Naive thymus-derived CD8-positive, alpha-beta T cell (primary cell): ENCODE results near the gene PAPSS1. TPM values are rescaled to one million over a fixed set of nuclear protein-coding genes. Genes with fewer than 3 reads are reported as not detected.
A peak's percentile ranks its signal among the peaks of the same experiment; 100 is the strongest.

Experiments used
- ATAC-seq, 2 donors: fragments of 150-1000 bp; cut with Tn5 transposase in 1 of 2; sonication (Bioruptor Pico), chemical (Tn5 transposase) in 1 of 2; 1 replicate in 1 of 2; 2 replicates in 1 of 2; pipeline ENCODE4 v1.10.0; 2021; ENCODE audit warnings: mild to moderate bottlenecking in 2 of 2, moderate library complexity in 2 of 2
- POLR2A ChIA-PET: fragments of 350-600 bp; sonication (Branson Sonifier 250); formaldehyde crosslinking; loops from one replicate; lab custom pipeline; 2021; ENCODE audit warnings: antibody characterized with exemption; lab: Charles Lee
- DNase-seq, 10 donors: peaks; one replicate each; pipeline versions ENCODE4 v3.0.0 to v3.0.0-alpha.2; 2020 to 2022
- H3K27ac Mint-ChIP-seq, 10 donors: one replicate each; pipeline ENCODE4 v1.8.0; 2020 to 2022; ENCODE audit warnings: mild to moderate bottlenecking in 10 of 10, mixed read lengths in 10 of 10, moderate library complexity in 4 of 10, inconsistent platforms in 1 of 10
- H3K27me3 Mint-ChIP-seq, 5 donors: one replicate each; pipeline ENCODE4 v1.8.0; 2021 to 2022; ENCODE audit warnings: mixed read lengths in 5 of 5
- H3K36me3 Mint-ChIP-seq, 3 donors: one replicate each; pipeline ENCODE4 v1.8.0; 2020 to 2022; ENCODE audit warnings: mixed read lengths in 3 of 3, mild to moderate bottlenecking in 2 of 3, inconsistent platforms in 1 of 3
- H3K4me1 Mint-ChIP-seq, 4 donors: one replicate each; pipeline ENCODE4 v1.8.0; 2021 to 2022; ENCODE audit warnings: mixed read lengths in 4 of 4
- H3K4me3 Mint-ChIP-seq, 10 donors: one replicate each; pipeline ENCODE4 v1.8.0; 2020 to 2022; ENCODE audit warnings: mild to moderate bottlenecking in 10 of 10, mixed read lengths in 10 of 10, moderate library complexity in 6 of 10, inconsistent platforms in 1 of 10
- H3K9me3 Mint-ChIP-seq, 9 donors: one replicate each; pipeline ENCODE4 v1.8.0; 2020 to 2022; ENCODE audit warnings: mixed read lengths in 9 of 9, mild to moderate bottlenecking in 3 of 9, inconsistent platforms in 1 of 9, moderate library complexity in 1 of 9
- polyA plus RNA-seq, 3 donors: library from polyadenylated mRNA; unstranded; fragments of 300-500 nt; fragmentation: Illumina TruSeq; gene quantifications; one replicate each; pipeline ENCODE4 v1.2.3, GENCODE V29; 2021
- total RNA-seq, 8 experiments: library from RNA in 2 of 8; stranded (reverse) in 2 of 8; gene quantifications; one replicate each; pipeline ENCODE4 v1.2.3 and lab custom pipeline; 2021 to 2026

PAPSS1 gene
- total and polyA plus RNA-seq, 5 experiments from 2014 or later: 17.3 to 23.9 (median 22.8) TPM

DNA sequence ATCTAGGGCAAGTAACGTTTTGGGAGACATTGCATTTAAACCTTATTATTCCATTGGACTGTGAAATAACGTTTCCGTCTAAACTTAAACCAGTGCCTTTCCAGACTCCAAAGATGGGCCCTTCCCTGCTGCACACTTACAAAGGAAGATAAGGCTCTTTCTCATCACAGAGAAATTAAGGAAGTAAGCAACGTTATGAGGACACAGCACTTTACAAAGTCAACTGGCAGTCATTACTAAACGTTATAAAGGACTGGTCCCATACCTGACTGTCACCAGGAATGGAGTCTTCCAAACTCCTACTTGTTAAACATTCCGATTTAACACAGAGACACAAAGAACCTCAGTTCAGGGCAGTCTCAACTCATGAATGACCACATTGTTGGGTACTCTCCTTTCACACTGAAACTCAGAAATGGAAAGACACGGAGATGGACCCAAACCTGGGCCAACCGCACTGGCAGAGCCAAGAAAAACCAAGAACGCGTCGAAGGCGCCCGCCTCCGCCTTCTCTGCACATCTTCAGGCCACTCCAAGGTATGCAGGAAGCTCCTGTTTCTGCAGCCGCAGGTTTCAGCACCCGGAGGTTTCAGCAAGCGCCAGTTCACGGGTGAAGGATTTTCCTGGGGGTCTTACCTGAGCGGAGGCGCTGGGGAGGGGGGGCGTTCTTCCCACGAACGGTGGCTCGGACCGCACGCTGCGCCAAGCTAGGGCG, 670 bp downstream of the PAPSS1 start:
- peak overlapping the region; percentile 93 to 98 (median 95) for H3K4me3 Mint-ChIP-seq
- peaks cover 24 to 32% (median 30%) of the 10 kb centered on the region in 4 donors for H3K4me1 Mint-ChIP-seq
- no peaks in the 10 kb centered on the region for H3K27me3 Mint-ChIP-seq
- POLR2A ChIA-PET: interaction anchor here (0.6 to 2.6 kb wide), 3 partner anchors 133 to 1403 kb away, joined by 3 to 15 read pairs (median 14); partner anchors contain the start of genes AIMP1, CYP2U1 and TBCK
- ATAC-seq (peak; percentile 1 to 6), DNase-seq (no peak)
- no peaks in the 10 kb centered on the region for H3K36me3 Mint-ChIP-seq
- no peaks in the 10 kb centered on the region for H3K9me3 Mint-ChIP-seq
- H3K27ac Mint-ChIP-seq: peak overlapping the region in 9 of 10 donors; percentile 58 to 98 (median 89)

DNA sequence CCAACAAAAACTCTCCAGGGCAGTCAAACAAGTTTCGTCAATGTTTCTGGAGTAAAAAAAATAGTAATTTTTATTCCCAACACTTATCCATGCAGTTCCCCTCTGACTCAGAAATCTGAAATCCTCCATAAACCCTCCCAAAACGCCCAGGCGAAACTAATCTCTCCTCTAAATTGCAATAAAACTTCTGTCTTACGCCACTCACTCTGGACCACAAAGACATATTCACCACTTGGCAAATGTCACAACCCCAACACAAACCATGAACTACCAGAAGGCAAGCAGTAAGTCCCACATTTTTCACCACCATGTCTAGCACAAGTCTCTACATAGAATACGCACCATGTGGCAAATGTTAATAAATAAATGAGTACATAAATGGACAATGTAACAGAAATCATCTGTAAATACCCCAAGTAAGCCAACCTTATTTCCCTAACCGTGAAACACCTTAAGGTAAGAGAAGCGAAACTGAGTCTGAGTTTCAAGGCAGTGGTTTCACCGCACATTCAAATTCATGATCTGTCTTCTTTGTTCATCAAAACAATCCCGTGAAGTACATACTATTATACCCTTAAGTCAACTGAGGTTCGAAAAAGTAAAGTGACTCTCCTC, 1.6 kb downstream of the PAPSS1 start:
- Mint-ChIP-seq H3K36me3 (no peaks in the 10 kb centered on the region), H3K27ac (peak overlapping the region in 3 of 10 donors; percentile 18 to 66 (median 21))
- POLR2A ChIA-PET: no interaction called here

DNA sequence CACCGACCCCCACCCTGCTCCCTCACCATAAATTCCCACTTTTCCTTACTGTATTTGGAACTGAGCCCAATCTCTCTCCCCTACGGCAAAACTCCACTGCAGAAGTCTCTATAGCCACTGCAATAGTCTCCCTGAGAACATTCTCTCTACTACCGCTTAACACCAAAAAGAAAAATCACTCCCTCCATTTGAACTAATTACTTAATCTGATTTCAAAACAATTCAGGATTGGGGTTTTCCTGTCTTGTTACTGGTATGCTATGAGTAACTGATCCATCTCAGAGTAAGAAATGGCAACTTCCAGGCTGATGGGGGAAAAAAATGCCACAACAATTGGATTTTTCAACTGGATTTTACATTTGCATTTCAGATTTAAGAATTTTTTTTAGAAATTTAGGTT, 5.8 kb downstream of the PAPSS1 start:
- Mint-ChIP-seq H3K9me3 (peaks cover 0 to 6% (median 2%) of the 10 kb centered on the region in 9 donors), H3K27ac (no peak overlapping the region), H3K36me3 (peaks cover 0 to 12% (median 3%) of the 10 kb centered on the region in 3 donors), H3K27me3 (no peaks in the 10 kb centered on the region), H3K4me1 (peaks cover 19 to 31% (median 24%) of the 10 kb centered on the region in 4 donors), H3K4me3 (no peak overlapping the region)
- DNase-seq: no peak
- no peak for ATAC-seq
- POLR2A ChIA-PET: no interaction called here

More for the DNA sequence above, 1.6 kb downstream of the PAPSS1 start:
- DNase-seq: no peak
- Mint-ChIP-seq H3K4me1 (peaks cover 24 to 32% (median 30%) of the 10 kb centered on the region in 4 donors), H3K9me3 (no peaks in the 10 kb centered on the region), H3K4me3 (peak overlapping the region; percentile 93 to 98 (median 95)), H3K27me3 (no peaks in the 10 kb centered on the region)
- ATAC-seq: no peak

DNA sequence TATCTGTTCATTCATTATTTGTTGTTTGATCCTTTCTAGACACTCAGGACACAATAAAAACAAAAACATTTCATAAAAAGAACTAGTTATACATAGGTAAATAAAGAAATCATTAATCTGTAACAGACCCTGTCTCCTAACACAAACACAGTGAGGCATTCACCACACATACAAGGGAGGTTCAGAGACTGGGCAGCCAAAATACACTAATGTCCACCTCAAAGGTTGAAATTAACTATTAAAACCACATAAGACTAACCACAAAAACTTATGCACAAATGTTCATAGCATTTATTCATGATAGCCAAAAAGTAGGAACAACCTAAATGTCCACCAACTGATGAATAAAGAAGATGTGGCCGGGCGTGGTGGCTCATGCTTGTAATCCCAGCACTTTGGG, 7.8 kb downstream of the PAPSS1 start:
- DNase-seq: no peak
- no peak for ATAC-seq
- H3K27ac Mint-ChIP-seq: no peak overlapping the region
- H3K36me3 Mint-ChIP-seq: peaks cover 3 to 23% (median 8%) of the 10 kb centered on the region in 3 donors
- H3K4me3 Mint-ChIP-seq: no peak overlapping the region
- peaks cover 2 to 14% (median 10%) of the 10 kb centered on the region in 4 donors for H3K4me1 Mint-ChIP-seq
- H3K9me3 Mint-ChIP-seq: peaks cover 0 to 11% (median 8%) of the 10 kb centered on the region in 9 donors
- POLR2A ChIA-PET: no interaction called here
- no peaks in the 10 kb centered on the region for H3K27me3 Mint-ChIP-seq

GRCh38 chr4:107711831-107712230, 8.2 kb downstream of the PAPSS1 start:
- POLR2A ChIA-PET: no interaction called here
- H3K9me3 Mint-ChIP-seq: peaks cover 0 to 15% (median 10%) of the 10 kb centered on the region in 9 donors
- no peak for ATAC-seq

GRCh38 chr4:107710493-107711459, 9.3 kb downstream of the PAPSS1 start:
- ATAC-seq (no peak), DNase-seq (no peak)
- Mint-ChIP-seq H3K4me1 (peaks cover 0 to 14% (median 9%) of the 10 kb centered on the region in 4 donors), H3K9me3 (peaks cover 7 to 25% (median 15%) of the 10 kb centered on the region in 9 donors), H3K36me3 (peaks cover 3 to 26% (median 14%) of the 10 kb centered on the region in 3 donors), H3K27ac (no peak overlapping the region), H3K4me3 (no peak overlapping the region), H3K27me3 (no peaks in the 10 kb centered on the region)
- POLR2A ChIA-PET: interaction anchor here (1.2 kb wide), 1 partner anchor 10 kb away, joined by 3 read pairs; no protein-coding TSS in a partner anchor

More at GRCh38 chr4:107711831-107712230, 8.2 kb downstream of the PAPSS1 start:
- Mint-ChIP-seq H3K4me3 (no peak overlapping the region), H3K27me3 (no peaks in the 10 kb centered on the region), H3K4me1 (peaks cover 2 to 14% (median 10%) of the 10 kb centered on the region in 4 donors), H3K27ac (no peak overlapping the region), H3K36me3 (peaks cover 3 to 23% (median 8%) of the 10 kb centered on the region in 3 donors)
- no peak for DNase-seq

DNA sequence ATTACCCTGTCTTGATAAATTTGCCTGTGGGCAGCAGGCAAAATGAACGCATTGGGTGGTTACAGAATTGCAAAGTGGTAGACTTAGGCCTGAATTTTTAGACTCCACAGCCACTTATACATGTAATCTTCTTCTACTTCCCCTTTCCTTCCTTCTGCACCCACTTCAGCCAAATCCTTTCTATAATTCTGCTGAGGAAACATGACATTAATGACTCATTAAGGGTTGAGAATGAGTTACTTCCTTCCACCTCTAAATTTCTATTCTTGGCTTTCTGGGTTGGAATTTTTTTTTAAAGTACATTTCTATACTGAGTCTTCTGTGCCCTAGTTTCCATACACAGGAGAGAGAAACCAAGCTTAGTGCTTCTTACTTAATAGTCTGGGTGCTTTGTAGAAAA, 10.1 kb downstream of the PAPSS1 start:
- Mint-ChIP-seq H3K27me3 (no peaks in the 10 kb centered on the region), H3K9me3 (peaks cover 7 to 33% (median 17%) of the 10 kb centered on the region in 9 donors), H3K27ac (no peak overlapping the region), H3K36me3 (peaks cover 3 to 35% (median 15%) of the 10 kb centered on the region in 3 donors), H3K4me1 (peaks cover 0 to 14% (median 9%) of the 10 kb centered on the region in 4 donors), H3K4me3 (no peak overlapping the region)
- no peak for DNase-seq
- ATAC-seq: no peak
- POLR2A ChIA-PET: interaction anchor here (1.2 kb wide), 1 partner anchor 11 kb away, joined by 3 read pairs; no protein-coding TSS in a partner anchor

GRCh38 chr4:107708225-107708624, 11.8 kb downstream of the PAPSS1 start:
- Mint-ChIP-seq H3K36me3 (peaks cover 3 to 42% (median 15%) of the 10 kb centered on the region in 3 donors), H3K4me1 (peaks cover under 1 to 14% (median 8%) of the 10 kb centered on the region in 4 donors), H3K4me3 (no peak overlapping the region), H3K27me3 (no peaks in the 10 kb centered on the region), H3K9me3 (peaks cover 11 to 36% (median 27%) of the 10 kb centered on the region in 9 donors), H3K27ac (no peak overlapping the region)
- DNase-seq (no peak), ATAC-seq (no peak)
- POLR2A ChIA-PET: no interaction called here

- DNase-seq (no peak), ATAC-seq (no peak)
- Mint-ChIP-seq H3K4me1 (peaks cover 7 to 17% (median 11%) of the 10 kb centered on the region in 4 donors), H3K27ac (no peak overlapping the region), H3K36me3 (peaks cover 10 to 47% (median 15%) of the 10 kb centered on the region in 3 donors), H3K4me3 (no peak overlapping the region), H3K27me3 (no peaks in the 10 kb centered on the region), H3K9me3 (peaks cover 13 to 36% (median 27%) of the 10 kb centered on the region in 9 donors)
- POLR2A ChIA-PET: interaction anchor here (1.5 kb wide), 1 partner anchor 15 kb away, joined by 3 read pairs; no protein-coding TSS in a partner anchor
Measured at GRCh38 chr4:107705742-107706556, 14.1 kb downstream of the PAPSS1 start.

DNA sequence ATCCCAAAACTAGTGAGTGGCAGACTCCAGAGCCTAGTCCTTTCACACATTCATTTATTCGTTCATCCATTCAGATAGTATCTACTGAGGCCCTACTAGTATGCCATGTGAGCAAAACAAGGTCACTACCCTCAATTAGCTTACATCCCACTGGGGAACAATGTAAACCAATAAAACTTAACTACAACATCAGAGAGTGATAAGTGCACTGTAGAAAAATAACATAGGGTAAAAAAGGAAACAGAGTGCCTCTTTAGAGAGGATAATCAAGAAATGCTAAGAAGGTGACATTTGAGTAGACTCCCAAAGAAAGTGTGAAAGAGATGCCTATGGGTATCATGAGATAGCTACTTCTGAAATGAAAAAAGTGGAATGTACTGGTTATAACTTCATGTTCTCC, 18.5 kb downstream of the PAPSS1 start:
- Mint-ChIP-seq H3K4me1 (peaks cover 0 to 11% (median 6%) of the 10 kb centered on the region in 4 donors), H3K36me3 (peaks cover 11 to 54% (median 42%) of the 10 kb centered on the region in 3 donors), H3K9me3 (peaks cover 6 to 20% (median 17%) of the 10 kb centered on the region in 9 donors), H3K27ac (peak overlapping the region in 1 of 10 donors; percentile 9), H3K4me3 (no peak overlapping the region), H3K27me3 (no peaks in the 10 kb centered on the region)
- ATAC-seq: no peak
- no peak for DNase-seq
- POLR2A ChIA-PET: no interaction called here

- no peak for ATAC-seq
- peaks cover 3 to 11% (median 6%) of the 10 kb centered on the region in 4 donors for H3K4me1 Mint-ChIP-seq
- DNase-seq: no peak
- peaks cover 0 to 13% (median 5%) of the 10 kb centered on the region in 9 donors for H3K9me3 Mint-ChIP-seq
- POLR2A ChIA-PET: no interaction called here
- no peak overlapping the region for H3K27ac Mint-ChIP-seq
- H3K27me3 Mint-ChIP-seq: no peaks in the 10 kb centered on the region
- peaks cover 16 to 54% (median 53%) of the 10 kb centered on the region in 3 donors for H3K36me3 Mint-ChIP-seq
- H3K4me3 Mint-ChIP-seq: no peak overlapping the region
Measured at GRCh38 chr4:107699466-107700206, 20.4 kb downstream of the PAPSS1 start.
